ENCODE results near the gene BNIP5.

Gene BNIP5

DNA sequence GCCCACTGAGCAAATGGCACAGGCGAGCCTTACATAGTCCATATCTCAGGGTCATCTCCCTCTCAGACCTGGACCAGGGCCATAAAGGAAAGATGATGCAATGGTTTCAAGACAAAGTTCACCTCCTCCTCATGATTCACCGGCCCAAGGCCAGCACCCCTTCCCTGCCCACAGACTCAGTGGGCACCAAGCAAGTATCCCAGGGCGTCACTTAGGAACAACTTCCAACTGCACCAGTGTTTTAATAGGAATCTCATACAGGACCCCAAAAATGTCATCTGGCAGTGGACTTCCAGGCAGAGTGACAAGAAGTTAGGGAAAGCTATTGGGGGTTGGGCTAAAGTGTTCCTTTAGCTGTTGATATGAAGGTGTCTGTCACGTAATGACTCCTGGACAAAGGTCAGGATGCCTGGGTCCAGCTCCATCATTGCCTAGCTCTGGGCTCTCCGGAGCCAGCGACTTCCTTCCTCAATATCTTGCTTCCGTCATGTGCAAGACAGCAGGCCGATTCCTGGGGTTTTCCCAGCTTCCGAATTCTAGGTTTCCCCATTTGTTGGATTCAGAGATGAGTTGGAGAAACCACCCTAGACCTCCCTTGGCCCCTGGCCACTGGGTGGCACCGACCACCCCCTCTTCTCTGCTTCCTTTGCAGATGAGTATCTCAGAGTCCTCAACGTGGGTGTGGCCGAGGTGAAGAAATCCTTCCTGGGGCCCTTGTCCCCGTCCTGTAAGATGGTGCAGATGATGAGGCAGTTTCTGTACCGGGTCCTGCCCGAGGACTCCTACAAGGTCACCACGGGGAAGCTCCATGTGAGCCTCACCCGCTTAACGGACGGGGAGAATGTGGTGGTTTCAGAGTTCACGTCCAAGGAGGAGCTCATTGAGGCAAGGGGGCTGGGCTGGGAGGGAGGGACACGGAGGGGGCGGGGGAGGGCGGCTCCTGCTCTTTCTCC lies 45.7 kb downstream of the BNIP5 start:
- no peak for DNase-seq

DNA sequence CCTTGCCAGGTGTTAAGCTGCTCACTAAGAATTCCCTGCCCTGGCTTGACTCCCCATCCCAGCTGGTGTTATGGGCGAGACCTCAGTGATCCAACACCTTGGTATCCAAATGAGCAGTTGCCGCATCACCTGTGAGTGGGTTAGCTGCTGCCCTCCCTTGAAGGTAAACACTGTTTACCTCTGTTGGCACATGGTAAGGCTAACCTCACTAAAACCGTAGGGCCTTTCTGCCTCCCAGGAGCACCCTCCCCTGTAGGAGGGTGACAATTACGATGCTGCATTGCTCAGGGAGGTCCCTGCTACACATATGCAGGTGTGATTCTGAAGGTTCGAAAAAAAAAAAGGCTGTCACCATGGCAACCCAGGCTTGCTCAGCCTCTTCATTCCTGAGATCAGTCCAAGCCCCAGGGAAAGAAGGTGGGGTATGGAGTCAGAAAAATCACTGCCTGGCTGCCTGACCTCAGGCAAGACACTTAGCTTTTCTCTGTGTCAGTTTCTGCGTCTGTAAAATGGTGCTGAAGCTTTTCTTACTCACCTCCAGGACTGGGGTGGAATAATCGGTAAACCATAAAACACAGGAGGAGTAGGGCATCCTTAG lies 47.3 kb downstream of the BNIP5 start:
- peak; percentile 70 for DNase-seq

DNA sequence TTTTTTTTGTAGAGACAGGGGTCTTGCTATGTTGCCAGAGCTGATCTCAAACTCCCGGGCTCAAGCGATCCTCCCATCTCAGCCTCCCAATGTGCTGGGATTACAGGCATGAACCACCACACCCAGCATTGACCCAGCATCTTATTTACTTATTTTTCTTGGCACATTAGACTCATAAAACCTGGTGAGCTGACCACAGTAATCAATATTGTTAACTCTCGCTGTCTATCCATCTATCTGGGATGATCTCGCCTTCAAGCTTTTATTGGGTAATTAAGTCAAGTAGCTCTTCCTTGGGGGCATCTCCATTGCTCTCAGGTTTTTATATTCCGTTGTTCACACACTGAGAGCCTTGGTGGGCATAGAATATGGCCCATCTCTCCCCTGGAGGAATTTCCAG lies 49.8 kb downstream of the BNIP5 start:
- DNase-seq: no peak

DNA sequence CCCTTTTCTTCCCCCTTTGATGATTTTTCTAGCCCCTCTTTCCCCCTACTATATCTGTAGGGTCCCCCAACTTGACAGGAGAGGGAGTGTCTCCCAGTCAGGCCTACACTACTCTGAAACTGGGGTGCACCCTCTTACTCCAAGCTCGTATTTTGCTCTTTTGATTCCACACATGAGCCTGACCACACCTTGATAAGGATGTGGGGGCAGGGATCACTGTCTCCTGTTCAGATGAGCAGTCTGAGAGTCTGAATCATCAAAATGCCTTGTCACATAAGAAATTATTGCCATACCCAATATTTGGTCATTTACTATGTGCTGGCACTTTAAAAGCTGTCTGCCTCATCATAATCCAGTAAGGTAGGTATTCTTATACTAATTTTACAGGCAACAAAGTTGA lies 50.9 kb downstream of the BNIP5 start:
- DNase-seq: no peak

DNA sequence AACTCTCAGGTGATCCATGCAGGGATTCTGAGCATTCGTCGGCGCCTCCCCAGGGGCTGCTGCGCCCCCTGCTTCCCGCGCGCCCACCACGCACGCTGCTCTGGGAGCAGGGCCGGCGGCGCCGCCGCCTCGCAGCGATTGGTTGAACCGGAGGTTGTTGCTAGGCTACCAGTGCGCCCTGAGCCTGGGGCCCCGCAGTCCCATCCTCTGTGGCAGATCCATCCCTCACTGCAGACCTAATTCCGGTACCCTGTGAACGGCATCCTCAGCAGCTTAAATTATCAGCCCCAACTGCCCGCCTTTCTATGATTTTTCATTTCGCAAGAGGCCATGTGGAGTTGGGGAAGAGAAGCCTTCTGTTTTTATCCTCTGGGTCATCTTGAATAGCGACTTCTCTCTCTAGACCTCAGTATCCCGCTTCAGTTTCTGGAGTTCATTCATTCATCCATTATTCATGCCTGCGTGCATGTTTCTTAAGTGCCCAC lies 51.5 kb downstream of the BNIP5 start:
- DNase-seq: no peak

DNA sequence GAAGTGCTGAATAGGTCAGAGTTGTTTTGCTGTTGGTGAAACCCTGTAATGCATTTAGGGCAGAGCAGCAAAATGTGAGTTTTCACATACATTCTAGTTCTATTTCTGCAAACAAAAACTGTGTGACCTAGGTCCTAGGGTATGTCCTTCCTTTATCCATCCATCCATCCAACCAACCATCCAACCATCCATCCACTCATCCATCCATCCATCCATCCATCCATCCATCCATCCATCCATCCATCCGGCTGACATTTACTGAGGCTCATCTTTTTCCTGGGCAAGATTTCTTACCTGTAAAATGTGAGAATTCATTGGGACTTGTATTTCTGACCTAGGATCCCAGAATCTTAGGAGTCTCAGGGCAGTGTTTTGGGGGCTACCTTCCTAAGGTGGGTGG lies 52.3 kb downstream of the BNIP5 start:
- DNase-seq: no peak

DNA sequence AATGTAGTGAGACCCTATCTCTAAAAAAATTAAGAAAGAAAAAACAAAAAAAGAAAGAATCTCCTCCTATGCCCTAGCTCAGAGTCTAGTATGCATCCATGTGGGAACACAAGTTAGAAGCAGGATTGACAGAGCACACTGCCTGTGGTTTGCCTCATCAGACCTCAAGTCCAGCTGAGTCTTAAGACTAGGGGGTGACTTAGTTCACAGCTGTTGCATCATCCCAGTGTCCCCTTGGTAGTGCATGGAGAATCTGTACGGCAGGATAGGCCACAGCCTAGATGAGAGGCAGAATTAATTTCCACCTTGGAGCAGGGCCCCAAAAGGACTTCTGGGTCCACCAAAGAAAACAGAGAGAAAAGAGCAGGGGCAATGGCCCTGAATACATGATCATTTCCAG lies 53.1 kb downstream of the BNIP5 start:
- DNase-seq: no peak

DNA sequence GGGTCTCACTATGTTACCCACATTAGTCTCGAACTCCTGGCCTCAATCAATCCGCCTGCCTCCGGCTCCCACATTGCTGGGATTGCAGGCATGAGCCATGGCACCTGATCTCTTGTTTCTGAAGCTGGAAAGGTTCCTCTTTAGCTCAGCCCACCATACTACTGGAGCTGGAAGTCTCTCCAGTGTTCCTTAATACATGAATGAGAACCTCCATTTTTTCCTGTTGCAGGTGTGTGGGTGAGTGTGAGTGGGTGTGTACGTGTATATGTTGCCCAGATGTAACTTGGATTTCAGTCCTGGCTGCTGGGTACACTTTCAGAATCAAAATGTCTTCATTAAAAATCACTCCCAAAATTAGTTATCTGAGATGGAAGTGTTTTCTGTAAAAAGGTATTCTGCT lies 55.7 kb downstream of the BNIP5 start:
- DNase-seq: no peak

DNA sequence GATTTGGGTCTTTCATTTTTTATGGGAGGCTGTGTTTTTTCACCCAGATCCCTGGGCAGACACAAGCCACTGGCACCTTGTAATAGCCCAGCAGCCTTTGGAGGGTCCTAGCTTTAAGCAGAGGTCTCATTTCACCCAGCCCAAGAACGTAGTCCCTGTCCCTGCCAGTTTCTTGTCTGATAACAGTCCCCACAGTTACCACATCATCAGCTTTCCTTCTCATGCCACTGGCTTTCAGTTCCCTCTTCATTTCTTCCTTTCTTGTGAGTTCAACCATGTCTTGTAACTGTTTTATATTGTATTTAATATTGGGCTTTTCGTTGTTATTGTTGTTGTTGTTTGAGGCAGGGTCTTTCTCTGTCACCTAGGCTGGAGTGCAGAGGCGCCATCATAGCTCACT lies 56.2 kb downstream of the BNIP5 start:
- DNase-seq: no peak

DNA sequence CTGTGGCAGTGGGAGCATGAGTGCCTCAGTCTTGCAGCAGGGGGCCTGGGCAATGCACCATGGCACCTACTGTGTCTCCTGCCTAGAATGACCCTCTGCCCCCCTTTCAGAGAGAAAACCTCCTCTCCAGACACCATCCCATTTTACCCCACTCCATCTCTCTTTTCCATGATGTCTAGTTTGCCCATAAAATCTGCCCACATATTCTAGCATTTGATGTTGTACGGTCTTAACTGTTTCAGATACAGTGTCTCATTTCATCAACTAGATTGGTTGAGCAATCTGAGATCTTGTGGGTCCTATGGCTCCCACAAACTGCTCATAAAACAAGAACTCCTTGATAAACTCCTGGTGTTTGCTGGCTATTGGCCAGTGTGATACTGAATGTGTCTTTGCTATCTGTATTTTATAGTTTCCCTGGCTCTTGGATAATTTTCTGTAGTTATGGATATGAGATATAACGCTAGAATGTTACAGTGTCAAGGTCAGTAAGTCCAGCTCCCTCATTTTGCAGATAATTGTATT lies 58.7 kb downstream of the BNIP5 start:
- no peak for DNase-seq

DNA sequence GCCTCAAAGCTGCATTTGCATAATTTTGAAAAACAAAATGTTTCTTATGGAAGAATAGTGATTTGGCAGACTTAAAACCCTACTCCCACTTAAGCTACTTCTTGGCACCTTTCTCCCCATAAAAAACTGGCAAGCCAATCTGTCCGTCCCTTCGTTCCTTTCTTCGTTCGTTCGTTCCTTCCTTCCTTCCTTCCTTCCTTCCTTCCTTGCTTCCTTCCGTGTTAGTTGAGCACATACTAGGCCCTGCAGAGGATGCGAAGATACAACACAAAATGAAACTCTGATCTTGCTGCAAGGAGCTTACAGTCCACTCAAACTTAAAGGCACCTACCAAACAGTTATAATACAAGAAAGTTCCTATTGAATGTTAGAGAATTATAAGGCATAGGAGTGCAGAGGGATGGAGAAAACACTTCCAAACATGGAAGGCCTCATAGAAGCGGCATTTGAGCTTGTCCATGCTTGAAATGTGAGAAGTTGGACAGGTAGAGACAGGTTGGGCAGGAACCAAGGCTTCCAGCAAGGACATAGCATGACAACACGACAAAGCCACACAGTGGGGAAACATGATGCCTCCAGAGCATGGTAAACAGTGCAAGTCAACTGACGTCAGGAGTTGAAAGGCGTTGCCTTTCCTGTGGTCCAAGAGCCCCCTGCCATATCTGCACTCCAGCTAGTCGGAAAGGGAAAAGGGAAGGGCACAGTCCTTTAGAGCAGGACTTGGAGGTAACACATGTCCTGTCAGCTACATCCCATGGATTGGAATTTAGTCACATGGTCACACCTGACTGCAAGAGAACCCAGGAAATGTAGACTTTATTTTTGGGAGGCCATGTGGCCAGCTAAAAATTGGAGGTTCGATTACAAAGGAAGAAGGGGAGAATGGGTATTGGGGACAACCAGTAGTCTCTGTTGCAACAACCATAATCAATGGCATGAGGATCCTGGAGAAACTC lies 59.8 kb downstream of the BNIP5 start:
- DNase-seq: peak; percentile 68

DNA sequence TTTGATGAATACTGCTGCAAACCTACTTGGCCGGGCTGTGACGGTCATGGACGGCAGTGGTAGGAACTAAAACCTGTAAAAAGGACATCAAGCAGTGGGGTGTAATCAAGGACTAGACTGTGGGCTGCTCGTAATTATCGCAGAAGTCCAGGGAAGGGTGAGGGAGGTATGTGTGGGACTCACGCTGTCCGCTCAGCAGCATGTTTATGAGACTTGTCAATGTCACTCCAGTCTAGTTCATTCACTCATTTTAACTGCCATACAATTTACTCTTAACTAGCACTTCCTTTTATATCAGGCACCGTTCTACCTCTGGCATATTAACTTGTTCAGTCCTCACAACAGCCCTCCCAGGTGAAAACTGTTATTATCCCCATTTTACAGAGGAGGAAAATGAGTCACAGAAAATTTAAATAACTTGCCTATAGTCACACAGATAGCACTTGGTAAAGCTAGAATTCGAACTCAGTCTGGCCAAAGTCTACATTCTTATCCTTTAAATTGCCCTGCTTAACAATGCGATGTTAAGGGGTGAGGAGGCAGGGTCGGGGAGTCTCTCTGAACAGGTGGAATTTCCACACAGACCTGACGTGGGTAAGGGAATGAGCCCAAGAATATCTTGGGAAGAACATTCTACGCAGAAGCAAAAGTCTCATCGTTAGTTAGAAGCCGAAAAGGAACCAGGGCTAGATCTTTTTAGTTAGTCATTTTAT lies 62.7 kb downstream of the BNIP5 start:
- DNase-seq: no peak

DNA sequence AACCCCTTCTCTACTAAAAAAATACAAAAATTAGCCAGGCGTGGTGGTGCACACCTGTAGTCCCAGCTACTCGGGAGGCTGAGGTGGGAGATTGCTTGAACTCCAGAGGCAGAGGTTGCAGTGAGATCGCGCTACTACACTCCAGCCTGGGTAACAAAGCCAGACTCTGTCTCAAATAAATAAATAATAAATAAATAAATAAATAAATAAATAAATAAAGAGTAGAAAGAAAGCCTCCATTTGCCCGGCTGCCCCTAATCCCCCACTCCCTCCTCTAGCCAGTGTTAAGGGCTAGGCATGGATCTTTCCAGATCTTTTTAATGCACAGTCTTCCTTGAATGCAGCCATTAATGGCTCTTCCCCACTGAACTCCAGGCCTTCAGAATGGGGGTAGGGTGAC lies 63.6 kb downstream of the BNIP5 start:
- DNase-seq: no peak

DNA sequence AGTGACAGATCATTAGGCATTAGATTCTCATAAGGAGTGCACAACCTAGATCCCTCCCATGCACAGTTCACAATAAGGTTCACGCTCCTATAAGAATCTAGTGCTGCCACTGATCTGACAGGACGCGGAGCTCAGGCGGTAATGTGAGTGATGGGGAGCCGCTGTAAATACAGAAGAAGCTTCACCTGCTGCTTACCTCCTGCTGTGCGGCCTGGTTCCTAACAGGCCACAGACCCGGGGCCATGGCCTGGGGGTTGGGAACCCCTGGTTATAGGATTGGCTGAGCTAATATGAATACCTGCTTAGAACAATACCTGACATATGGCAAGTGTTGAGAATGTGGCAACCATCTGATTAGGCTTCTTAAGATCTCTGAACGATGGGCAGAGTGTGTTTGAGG lies 64.5 kb downstream of the BNIP5 start:
- DNase-seq: no peak

DNA sequence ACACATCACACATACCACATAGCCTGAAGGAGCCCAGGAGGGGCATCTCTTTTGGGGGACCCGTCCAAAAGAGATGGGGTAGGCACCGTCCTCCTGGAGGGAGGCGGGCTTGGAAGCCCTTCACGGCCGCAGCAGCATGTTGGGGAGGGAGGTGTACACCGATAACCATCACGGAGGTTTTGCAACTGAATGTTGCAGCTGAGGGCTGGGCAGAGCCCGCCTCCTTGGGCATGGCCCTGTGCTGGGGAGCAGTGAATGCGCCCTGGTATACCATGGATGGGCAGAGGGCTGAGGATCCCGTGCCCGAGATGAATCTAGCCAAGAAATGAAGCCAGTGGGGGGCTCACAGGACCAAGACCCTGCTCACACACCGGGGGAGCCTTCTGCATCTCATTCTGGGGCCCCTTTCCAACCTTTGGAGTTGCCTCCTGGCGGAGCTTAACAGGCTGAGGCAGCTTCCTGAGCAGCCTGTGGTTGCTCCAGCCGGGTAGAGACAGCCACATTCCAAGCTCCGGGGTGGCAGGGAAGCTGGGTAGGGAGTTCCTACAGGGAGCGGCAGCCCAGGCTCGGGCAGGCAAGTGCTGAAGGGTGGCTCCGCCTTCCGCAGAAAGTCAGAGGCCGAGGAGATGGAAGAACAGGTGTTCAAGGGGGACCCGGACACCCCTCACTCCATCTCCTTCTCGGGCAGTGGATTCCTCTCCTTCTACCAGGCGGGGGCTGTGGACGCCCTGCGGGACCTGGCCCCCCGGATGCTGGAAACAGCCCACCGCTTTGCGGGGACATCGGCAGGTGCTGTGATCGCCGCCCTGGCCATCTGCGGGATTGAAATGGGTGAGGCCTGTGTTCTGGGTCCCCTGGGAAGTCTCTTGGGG lies 66.6 kb downstream of the BNIP5 start, which contains the start of gene PNPLA1:
PNPLA1 (plus strand) TSS at position 227 of the 872 bp plus-strand sequence; CDS start at position 627, 400 bp downstream.
- DNase-seq: no peak

DNA sequence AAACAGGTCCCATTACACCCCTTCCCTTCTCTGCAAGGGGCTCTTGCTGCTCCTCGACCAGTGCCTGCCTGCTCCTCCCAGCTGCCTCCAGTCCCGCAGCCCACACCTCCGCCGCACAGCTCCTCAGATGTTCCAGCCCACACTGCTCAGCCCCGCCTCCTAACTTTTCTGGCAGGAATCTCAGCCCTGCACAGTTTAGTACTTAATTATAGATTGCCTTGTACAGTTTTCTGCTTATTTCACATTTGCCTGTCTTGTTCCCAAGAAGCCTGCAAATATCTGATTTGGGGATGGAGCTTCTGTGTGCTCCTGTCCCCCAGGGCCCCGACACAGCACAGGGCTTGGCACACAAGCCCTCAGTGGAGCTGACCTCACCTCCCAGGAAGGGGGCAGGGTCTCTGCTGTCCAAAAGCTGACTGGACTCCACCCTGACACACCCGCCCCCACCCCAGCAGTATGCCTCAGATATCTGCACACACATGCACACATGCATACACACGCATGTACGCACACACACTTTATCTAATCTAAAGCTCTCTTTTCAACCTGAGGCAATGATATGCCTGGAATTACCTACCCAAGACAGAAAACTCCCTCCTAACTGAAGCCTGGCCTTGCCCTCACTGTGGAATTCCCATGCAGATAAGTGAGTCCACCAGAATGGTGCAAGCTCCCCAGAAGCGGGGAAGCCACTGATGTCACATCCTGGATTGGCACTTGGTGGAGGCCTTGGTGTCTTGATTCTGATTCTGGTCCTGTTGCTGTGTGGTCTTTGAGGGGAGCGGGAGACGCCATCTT lies 68.0 kb downstream of the BNIP5 start:
- no peak for DNase-seq

DNA sequence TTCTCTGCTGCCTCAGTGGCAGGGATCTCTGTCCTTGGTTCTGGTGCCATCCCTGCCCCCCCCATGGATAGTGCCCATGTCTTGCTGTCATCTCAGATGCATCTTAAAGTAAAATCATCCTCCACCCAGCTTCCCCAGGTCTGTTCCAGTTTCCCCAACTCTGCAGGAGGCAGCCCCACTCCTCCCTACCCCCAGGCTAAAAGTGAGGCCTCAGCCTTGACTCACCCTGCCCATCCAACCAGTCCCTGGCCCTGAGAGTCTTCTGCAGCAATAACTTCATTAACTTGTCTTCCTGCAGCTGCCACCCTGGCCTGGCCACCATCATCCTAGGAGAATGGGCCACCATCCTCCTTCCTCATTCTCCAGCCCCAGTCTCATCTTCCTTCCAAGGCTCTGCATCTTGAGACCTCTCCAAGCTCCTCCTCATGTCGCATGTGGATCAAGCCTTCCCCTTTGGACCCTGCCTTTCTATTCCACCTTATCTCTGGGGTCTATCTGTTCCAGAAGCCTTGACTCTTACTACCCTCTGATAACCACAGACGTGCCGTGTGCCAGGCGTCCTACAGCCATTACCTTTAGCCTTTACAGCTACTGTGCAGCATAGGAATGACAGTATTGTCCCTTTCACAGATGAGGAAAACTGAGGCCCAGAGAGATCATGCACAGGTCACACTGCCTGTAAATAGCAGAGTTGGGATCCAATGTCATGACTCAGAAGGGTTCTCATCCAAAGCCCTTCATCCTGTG lies 68.8 kb downstream of the BNIP5 start:
- no peak for DNase-seq

DNA sequence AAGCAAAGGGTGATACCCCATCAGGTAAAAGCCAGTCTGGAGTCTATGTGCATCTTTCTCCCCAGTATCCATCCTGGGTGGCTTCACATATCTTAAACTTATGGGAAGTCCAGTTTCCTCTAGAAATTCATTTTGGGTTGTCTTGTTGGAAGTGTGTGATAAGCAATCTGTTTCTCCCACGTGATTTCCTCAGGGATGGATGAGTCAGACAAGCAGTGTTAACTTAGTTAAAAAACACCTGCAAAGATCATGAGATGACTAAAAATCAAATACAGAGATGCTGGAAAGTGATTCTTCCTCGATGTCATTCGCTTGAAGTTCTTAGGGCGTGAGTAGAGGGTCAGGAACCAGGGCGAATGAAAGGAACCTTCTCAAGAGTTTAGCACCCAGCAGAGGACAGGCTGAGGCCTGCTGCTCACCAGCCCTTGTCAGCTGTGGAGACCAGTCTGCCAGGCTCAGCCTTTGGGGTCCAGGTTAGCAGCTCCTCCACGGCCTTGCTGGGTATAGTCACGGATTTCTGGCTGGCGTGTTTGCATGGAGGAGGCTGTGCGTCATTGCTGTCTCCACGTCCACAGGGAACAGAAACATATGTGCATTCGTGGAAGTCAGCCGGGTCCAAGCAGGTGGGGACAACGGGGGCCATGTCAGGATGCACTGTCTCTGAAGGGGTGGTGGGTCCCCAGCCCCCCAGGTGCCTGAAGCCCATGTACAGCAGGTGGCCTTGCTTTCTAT lies 69.6 kb downstream of the BNIP5 start:
- no peak for DNase-seq

Data from NCI-H2029 (cell line).